IPS-20b (cell line): ENCODE results near the gene DMRTA2.
"Not testable (repeated sequence)": the region's sequence is repeated elsewhere in the genome, so short reads cannot be mapped to it uniquely, and the experiment has no call there.

Experiments used
- H3K27ac ChIP-seq: one replicate; pipeline ENCODE4 v1.5.1; 2013; ENCODE audit warnings: low read length
- H3K27me3 ChIP-seq: 2 replicates; pipeline ENCODE4 v1.6.1; 2013; ENCODE audit warnings: mild to moderate bottlenecking, low read length, inconsistent platforms; ENCODE audit not compliant: insufficient read depth
- H3K36me3 ChIP-seq: 2 replicates; pipeline ENCODE4 v1.6.1; 2013; ENCODE audit warnings: low read depth, mild to moderate bottlenecking, inconsistent platforms, low read length, moderate library complexity; ENCODE audit not compliant: insufficient read depth
- H3K4me1 ChIP-seq: 2 replicates; pipeline ENCODE4 v1.6.1; 2013; ENCODE audit warnings: mild to moderate bottlenecking, control low read depth, inconsistent platforms, low read length, moderate library complexity; ENCODE audit not compliant: insufficient read depth
- H3K4me3 ChIP-seq: 2 replicates; pipeline ENCODE4 v1.5.1; 2013; ENCODE audit warnings: mild to moderate bottlenecking, low read length, inconsistent platforms
- H3K9ac ChIP-seq: 2 replicates; pipeline ENCODE4 v1.6.1; 2013; ENCODE audit warnings: low read depth, mild to moderate bottlenecking, inconsistent platforms, low read length, moderate library complexity
- H3K9me3 ChIP-seq: 2 replicates; pipeline ENCODE4 v1.6.1; 2013; ENCODE audit warnings: mild to moderate bottlenecking, low read depth, low read length, inconsistent platforms; ENCODE audit not compliant: insufficient read depth

Gene DMRTA2

DNA sequence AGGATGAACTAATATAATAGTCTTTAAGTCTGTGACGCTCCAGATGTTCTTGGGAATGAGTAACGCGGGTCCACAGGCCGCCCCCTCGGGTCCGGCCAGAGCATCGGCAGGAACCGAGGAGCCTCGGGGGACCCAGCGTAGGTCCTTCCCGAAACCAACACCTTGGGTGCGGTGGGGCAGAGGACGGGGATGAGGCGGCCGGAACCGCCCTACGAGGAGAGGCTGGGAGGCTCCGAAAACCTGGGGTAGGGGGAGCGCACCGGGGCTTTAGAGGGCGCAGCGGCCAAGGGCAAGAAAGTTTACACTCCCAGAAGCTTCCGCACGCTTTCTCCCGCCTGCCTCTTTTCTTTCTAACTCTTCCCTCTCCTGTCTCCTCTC, 7.1 kb downstream of the DMRTA2 start:
- Histone ChIP-seq H3K27me3 (peaks cover 100% of the 10 kb centered on the region), H3K4me1 (no peaks in the 10 kb centered on the region; the same call in 1 of the 2 replicates), H3K36me3 (no peaks in the 10 kb centered on the region), H3K9ac (no peak overlapping the region), H3K4me3 (peak overlapping the region; percentile 67), H3K9me3 (no peaks in the 10 kb centered on the region; the same call in 1 of the 2 replicates), H3K27ac (no peak overlapping the region)

DNA sequence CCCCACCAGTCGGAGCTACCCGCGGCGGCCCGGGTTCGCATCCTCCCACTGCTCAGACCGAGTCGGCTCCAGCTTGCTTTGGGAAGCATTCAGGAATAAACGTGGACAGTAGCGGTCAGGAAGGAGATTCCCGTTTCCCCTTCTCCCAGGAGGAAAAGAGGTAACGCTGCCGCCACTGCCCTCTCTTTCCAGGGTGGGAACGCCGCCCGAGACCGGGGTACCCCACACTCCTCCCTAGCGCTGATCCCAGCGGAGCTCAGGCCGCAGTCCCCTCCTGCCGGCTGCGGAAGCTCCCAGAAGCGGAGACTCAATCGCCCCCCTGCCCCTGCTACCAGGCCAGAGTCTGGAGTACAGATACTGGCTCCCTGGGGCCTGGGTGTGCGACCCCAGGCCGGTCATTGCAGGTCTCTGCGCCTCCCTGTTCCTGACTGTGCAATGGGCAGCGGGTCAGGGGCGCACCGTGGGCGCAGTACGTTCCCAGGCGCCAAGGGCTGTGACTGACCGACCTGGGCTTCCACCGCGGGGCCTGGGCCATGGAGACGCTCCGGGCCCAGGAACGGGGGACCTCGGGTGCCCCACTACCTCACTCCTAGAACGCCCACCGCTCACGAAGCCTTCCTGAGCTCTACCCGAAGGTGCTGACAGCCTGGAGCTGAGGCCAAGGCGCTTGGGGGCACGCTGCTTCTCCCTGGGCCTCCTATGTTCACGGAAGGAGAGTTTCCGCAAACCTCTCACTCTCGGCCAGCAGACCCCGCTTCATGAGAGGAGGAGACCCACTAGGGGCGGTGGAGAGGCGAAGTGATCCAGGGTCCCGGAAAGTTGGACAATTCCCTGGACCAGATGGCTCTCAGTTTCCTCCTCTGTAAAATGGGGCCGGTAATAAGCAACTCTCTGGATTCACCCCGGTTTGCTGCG, 7.8 kb downstream of the DMRTA2 start:
- peak overlapping the region; percentile 67; the same call in 1 of the 2 replicates for H3K4me3 ChIP-seq
- H3K4me1 ChIP-seq: no peaks in the 10 kb centered on the region; the same call in 1 of the 2 replicates
- no peaks in the 10 kb centered on the region; the same call in 1 of the 2 replicates for H3K9me3 ChIP-seq
- H3K27ac ChIP-seq: no peak overlapping the region
- H3K9ac ChIP-seq: no peak overlapping the region
- peaks cover 99% of the 10 kb centered on the region for H3K27me3 ChIP-seq
- no peaks in the 10 kb centered on the region for H3K36me3 ChIP-seq

DNA sequence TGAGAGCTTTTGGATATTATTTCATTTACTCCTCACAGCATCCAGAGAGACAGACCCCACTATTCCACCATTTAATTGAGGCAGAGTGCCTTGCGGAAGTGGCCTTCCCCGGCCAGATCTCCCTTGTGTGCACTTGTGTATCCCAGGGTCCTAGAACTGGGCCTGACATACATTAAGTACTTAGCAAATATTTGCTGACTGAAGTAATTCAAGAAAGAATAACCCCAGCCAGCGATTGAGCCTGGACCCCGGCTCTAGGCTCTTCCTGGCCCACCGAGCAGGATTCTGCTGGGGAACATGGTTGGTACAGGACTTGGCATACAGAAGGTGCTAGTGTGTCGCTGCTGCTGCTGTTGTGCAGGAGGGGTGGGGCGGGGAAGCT, 8.4 kb downstream of the DMRTA2 start:
- Histone ChIP-seq H3K9ac (no peak overlapping the region), H3K4me1 (no peaks in the 10 kb centered on the region; the same call in 1 of the 2 replicates), H3K4me3 (no peak overlapping the region), H3K9me3 (no peaks in the 10 kb centered on the region; the same call in 1 of the 2 replicates), H3K27me3 (peaks cover 98% of the 10 kb centered on the region), H3K36me3 (no peaks in the 10 kb centered on the region), H3K27ac (no peak overlapping the region)

DNA sequence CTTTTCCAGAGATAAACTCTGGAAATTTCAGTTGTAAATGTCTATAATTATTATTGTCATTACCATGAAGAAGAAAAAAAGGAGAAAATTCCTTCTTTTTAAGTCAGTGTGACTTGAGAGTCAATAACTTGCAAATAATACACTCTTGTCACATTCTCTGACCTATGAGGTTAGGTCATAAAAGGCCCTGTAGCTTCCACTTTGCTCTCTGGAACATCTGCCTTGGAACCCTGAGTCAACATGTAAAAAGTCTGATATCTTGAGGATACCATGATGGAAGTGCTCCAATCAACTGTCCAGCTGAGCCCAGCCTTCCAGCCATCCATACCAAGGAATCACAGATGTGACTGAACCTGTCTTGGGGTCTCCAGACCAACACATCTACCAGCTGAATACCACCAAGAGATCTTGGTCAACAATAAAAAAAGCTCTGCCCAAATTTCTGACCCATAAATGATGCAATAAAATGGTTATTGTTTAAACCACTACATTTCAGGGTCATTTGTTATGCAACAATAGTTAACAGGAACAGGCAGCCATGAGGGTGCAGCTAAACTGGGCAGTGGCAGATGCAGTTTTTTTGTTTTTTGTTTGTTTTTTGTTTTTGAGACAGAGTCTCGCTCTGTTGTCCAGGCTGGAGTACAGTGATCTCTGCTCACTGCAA, 10.3 kb downstream of the DMRTA2 start:
- H3K27ac ChIP-seq: no peak overlapping the region
- H3K4me3 ChIP-seq: no peak overlapping the region
- H3K9me3 ChIP-seq: no peaks in the 10 kb centered on the region
- no peaks in the 10 kb centered on the region for H3K36me3 ChIP-seq
- no peaks in the 10 kb centered on the region; the same call in 1 of the 2 replicates for H3K4me1 ChIP-seq
- H3K27me3 ChIP-seq: peaks cover 83% of the 10 kb centered on the region
- no peak overlapping the region for H3K9ac ChIP-seq

DNA sequence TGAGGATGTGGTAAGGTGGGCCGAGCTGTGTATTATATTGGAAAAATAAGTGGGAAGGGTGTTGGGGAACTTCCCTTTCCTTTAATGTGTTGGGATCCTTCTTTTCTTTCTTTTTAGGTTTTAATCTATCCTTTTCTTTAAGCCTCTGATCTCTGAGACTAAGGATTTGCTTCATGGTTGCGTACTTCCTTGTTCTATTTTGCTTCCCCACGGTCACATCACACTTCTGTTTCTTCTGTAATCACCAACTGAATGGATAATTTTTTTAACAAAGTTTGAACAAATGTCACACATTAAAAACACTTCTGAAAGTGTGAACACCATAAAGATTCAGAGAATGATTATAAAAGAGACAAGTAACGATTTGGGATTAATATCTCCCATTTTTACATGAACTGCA, 17.4 kb downstream of the DMRTA2 start:
- no peak overlapping the region for H3K9ac ChIP-seq
- no peak overlapping the region for H3K27ac ChIP-seq
- H3K4me3 ChIP-seq: no peak overlapping the region
- peaks cover 11% of the 10 kb centered on the region for H3K27me3 ChIP-seq
- no peaks in the 10 kb centered on the region for H3K9me3 ChIP-seq
- no peaks in the 10 kb centered on the region for H3K4me1 ChIP-seq
- no peaks in the 10 kb centered on the region for H3K36me3 ChIP-seq

DNA sequence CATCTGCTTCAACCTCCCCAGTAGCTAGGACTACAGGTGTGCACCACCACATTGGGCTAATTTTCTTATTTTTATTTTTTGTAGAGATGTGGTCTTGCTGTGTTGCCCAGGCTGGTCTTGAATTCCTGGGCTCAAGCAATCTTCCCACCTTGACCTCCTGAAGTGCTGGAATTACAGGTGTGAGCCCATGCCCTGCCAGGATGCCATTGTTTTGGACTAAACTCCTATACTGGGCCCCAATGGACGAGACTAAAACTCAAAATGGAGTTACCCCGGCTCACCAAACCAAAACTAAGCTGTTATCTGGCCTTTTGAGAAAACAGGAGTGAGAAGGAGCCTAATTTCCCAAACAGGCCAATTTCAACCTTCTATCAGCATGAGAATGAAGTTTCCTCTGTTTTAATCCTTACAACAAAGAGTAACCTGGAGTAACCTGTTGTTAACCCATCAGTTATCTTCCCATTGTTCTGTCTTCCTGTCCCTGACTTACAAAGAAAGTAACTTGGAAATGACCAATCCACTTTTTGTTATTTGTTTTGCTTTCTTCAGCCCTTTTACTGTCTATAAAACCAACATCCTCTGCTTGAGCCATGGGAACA, 29.6 kb downstream of the DMRTA2 start:
- Histone ChIP-seq H3K27ac (no peak overlapping the region), H3K27me3 (no peaks in the 10 kb centered on the region), H3K4me1 (peaks cover 6% of the 10 kb centered on the region; the same call in 1 of the 2 replicates), H3K4me3 (no peak overlapping the region), H3K9ac (no peak overlapping the region), H3K9me3 (peaks cover 6% of the 10 kb centered on the region; the same call in 1 of the 2 replicates), H3K36me3 (no peaks in the 10 kb centered on the region)

DNA sequence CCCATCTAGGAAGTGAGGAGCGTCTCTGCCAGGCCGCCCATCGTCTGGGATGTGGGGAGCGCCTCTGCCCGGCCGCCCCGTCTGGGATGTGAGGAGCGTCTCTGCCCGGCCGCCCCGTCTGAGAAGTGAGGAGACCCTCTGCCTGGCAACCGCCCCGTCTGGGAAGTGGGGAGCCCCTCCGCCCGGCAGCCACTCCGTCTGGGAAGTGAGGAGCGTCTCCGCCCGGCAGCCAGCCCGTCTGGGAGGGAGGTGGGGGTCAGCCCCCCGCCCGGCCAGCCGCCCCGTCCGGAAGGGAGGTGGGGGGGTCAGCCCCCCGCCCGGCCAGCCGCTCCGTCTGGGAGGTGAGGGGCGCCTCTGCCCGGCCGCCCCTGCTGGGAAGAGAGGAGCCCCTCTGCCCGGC, 41.7 kb downstream of the DMRTA2 start:
- not testable (repeated sequence) for H3K27ac ChIP-seq, H3K9me3 ChIP-seq, H3K27me3 ChIP-seq, H3K4me3 ChIP-seq, H3K9ac ChIP-seq, H3K4me1 ChIP-seq, H3K36me3 ChIP-seq

DNA sequence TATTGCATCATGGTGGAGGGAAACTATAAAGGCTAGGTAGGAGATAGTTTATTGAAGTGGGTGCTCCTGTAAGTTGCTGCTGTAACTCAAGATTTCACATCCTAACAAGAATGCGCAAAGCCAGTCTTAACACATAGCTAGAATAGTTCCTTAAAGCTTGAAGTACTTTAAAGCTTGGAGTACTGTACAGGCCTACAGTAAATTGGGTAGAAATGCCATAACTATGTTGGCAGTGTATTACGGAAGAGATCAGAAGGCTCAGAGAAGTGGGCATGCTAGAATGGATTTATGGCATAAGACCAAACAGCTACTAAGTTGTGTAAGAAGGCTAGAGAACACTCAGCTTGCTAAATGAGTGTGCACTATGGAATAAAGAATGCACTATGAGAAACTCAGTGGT, 44.5 kb downstream of the DMRTA2 start:
- Histone ChIP-seq H3K9me3 (peaks cover 6% of the 10 kb centered on the region; the same call in 1 of the 2 replicates), H3K9ac (no peak overlapping the region), H3K27ac (no peak overlapping the region), H3K36me3 (no peaks in the 10 kb centered on the region), H3K27me3 (no peaks in the 10 kb centered on the region; the same call in 1 of the 2 replicates), H3K4me1 (no peaks in the 10 kb centered on the region; the same call in 1 of the 2 replicates), H3K4me3 (no peak overlapping the region)

DNA sequence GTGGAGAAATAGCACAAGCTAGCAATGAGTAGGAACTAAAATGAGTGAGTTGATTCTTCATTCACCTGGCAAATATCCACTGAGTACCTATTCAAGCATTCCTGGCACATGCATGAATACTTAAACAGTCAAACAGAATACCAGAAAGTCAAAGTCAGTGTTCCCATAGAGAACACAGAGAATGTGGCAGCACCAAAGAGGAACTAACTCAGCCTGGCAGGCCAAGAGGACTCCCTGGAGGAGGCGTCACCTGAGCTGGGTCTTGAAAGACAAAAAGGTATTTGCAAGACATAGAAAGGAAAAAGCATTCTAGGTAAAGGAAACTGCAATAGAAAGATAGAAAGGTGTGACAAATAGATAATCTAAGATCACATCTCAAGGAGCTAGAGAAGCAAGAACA, 49.7 kb downstream of the DMRTA2 start:
- peaks cover 6% of the 10 kb centered on the region; the same call in 1 of the 2 replicates for H3K9me3 ChIP-seq
- no peaks in the 10 kb centered on the region for H3K36me3 ChIP-seq
- H3K9ac ChIP-seq: no peak overlapping the region
- no peaks in the 10 kb centered on the region; the same call in 1 of the 2 replicates for H3K4me1 ChIP-seq
- no peak overlapping the region for H3K27ac ChIP-seq
- no peak overlapping the region for H3K4me3 ChIP-seq
- H3K27me3 ChIP-seq: peaks cover 12% of the 10 kb centered on the region

DNA sequence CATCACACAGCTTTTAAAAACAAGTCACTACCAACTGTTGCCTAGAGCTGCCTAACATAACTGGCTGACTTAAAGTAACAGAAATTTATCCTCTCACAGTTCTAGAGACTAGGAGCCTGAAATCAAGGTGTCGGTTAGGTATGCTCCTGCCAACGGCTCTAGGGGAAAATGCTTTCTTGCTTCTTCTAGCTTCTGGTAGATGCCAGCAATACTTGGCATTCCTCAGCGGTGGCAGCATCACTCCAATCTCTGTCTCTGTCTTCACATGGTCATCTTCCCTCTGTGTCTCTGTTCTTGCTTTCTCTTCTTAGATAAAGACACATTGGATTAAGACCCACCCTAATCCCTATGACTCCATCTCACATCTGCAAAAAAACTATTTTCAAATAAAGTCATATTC, 51.5 kb downstream of the DMRTA2 start:
- H3K27me3 ChIP-seq: peaks cover 30% of the 10 kb centered on the region
- H3K27ac ChIP-seq: no peak overlapping the region
- no peak overlapping the region for H3K9ac ChIP-seq
- H3K4me3 ChIP-seq: no peak overlapping the region
- H3K36me3 ChIP-seq: no peaks in the 10 kb centered on the region
- peaks cover 6% of the 10 kb centered on the region; the same call in 1 of the 2 replicates for H3K9me3 ChIP-seq
- no peaks in the 10 kb centered on the region; the same call in 1 of the 2 replicates for H3K4me1 ChIP-seq

DNA sequence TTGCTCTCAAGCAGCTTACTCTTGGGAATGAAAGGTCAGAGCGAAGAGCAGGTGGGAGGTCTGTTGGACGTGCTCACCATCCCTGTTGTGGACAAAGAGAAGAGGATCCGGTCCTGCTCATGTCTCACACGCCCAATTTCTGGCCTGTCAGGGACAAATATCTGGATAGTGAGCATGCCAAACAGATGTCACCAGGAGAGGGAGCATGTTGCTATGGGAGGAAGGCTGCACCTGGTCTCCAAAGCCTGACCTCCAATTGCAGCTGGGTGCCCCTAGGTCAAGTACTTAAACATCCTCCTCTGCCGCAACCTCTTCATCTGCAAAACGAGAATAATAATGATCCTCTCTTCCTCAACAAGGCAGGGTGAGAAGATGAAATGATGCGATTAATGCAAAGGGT, 53.4 kb downstream of the DMRTA2 start:
- Histone ChIP-seq H3K4me1 (no peaks in the 10 kb centered on the region; the same call in 1 of the 2 replicates), H3K27ac (no peak overlapping the region), H3K9me3 (peaks cover 5% of the 10 kb centered on the region; the same call in 1 of the 2 replicates), H3K36me3 (no peaks in the 10 kb centered on the region), H3K27me3 (peaks cover 49% of the 10 kb centered on the region), H3K4me3 (no peak overlapping the region), H3K9ac (no peak overlapping the region)
